HL-60/S4 treated with retinoic acid at 250 ng/mL for 4 days and 3 days (cell line): ENCODE data around the gene LPAR1.

ENCODE experiments used
- in situ Hi-C: fragments of 300-500 bp; cut with MboI; formaldehyde crosslinking; loops from 2 replicates; pipeline ENCODE4 v1.7.0; 2022; ENCODE audit warnings: low sequenced_read_pairs

The LPAR1 gene

GRCh38 chr9:110960288-110960687 is 78.0 kb downstream of the LPAR1 start:
- in situ Hi-C loops, result no loop called here

- in situ Hi-C loops, result no loop called here
Measured at GRCh38 chr9:110958847-110959246, 79.4 kb downstream of the LPAR1 start.

- in situ Hi-C loops, result no loop called here
Measured at GRCh38 chr9:110954822-110955291, 83.4 kb downstream of the LPAR1 start.

GRCh38 chr9:110952540-110952859 is 85.8 kb downstream of the LPAR1 start:
- in situ Hi-C loops, result no loop called here

GRCh38 chr9:110951805-110952539 is 86.3 kb downstream of the LPAR1 start:
- in situ Hi-C loops, result no loop called here

- in situ Hi-C loops, result no loop called here
Measured at GRCh38 chr9:110950041-110950645, 88.1 kb downstream of the LPAR1 start.

GRCh38 chr9:110949081-110949480 is 89.2 kb downstream of the LPAR1 start:
- in situ Hi-C loops, result no loop called here

GRCh38 chr9:110947491-110948044 is 90.7 kb downstream of the LPAR1 start:
- in situ Hi-C loops, result no loop called here

GRCh38 chr9:110942522-110942921 is 95.7 kb downstream of the LPAR1 start:
- in situ Hi-C loops, result no loop called here

- in situ Hi-C loops, result no loop called here
Measured at GRCh38 chr9:110940951-110941557, 97.2 kb downstream of the LPAR1 start.

- in situ Hi-C loops, result no loop called here
Measured at GRCh38 chr9:110939573-110939972, 98.7 kb downstream of the LPAR1 start.

- in situ Hi-C loops, result no loop called here
Measured at GRCh38 chr9:110939047-110939446, 99.2 kb downstream of the LPAR1 start.

GRCh38 chr9:110938242-110938641 is 100.0 kb downstream of the LPAR1 start:
- in situ Hi-C loops, result no loop called here

GRCh38 chr9:110936719-110937452 is 101.4 kb downstream of the LPAR1 start:
- in situ Hi-C loops, result no loop called here

GRCh38 chr9:110936237-110936636 is 102.0 kb downstream of the LPAR1 start:
- in situ Hi-C loops, result no loop called here

GRCh38 chr9:110935829-110936228 is 102.4 kb downstream of the LPAR1 start:
- in situ Hi-C loops, result no loop called here

GRCh38 chr9:110933350-110934001 is 104.8 kb downstream of the LPAR1 start:
- in situ Hi-C loops, result no loop called here

GRCh38 chr9:110932863-110933262 is 105.4 kb downstream of the LPAR1 start:
- in situ Hi-C loops, result no loop called here

GRCh38 chr9:110928599-110928998 is 109.7 kb downstream of the LPAR1 start:
- in situ Hi-C loops, result no loop called here

- in situ Hi-C loops, result no loop called here
Measured at GRCh38 chr9:110926828-110927487, 111.3 kb downstream of the LPAR1 start.
